GM12878 (cell line): Measurements from ENCODE around the gene BCAN.

Source experiments
- ATF7 ChIP-seq: fragments of 450-650 bp; IDR thresholded peaks from 2 replicates; pipeline ENCODE4 v1.6.1; 2016; ENCODE audit warnings: low read depth, mild to moderate bottlenecking
- CTCF ChIP-seq, 3 experiments: IDR thresholded peaks in 2 of 3; conservative IDR thresholded peaks in 1 of 3; 2 replicates each; pipeline ENCODE4 v1.5.1; 2011; ENCODE audit warnings: low read depth in 3 of 3, low read length in 3 of 3, mild to moderate bottlenecking in 3 of 3, control low read depth in 2 of 3, moderate library complexity in 2 of 3, inconsistent platforms in 1 of 3, mixed read lengths in 1 of 3; ENCODE audit not compliant: control insufficient read depth in 2 of 3, insufficient read depth in 1 of 3; ENCODE audit errors: extremely low read depth in 1 of 3
- EP300 ChIP-seq, 2 experiments: fragments of 150-350 bp in 1 of 2; IDR thresholded peaks; 2 replicates each; pipeline ENCODE4 v1.6.1; 2011 to 2012; ENCODE audit warnings: low read depth in 2 of 2, low read length in 2 of 2, borderline replicate concordance in 1 of 2, improper control_type of control experiment in 1 of 2, inconsistent platforms in 1 of 2; ENCODE audit not compliant: control insufficient read depth in 1 of 2
- FOXM1 ChIP-seq: IDR thresholded peaks from 2 replicates; pipeline ENCODE4 v1.6.1; 2012; ENCODE audit warnings: low read depth, mild to moderate bottlenecking, inconsistent platforms, low read length, moderate library complexity
- GABPA ChIP-seq: IDR thresholded peaks from 2 replicates; pipeline ENCODE4 v1.6.1; 2014; ENCODE audit warnings: antibody characterized with exemption, low read depth, mild to moderate bottlenecking, inconsistent platforms
- POLR2A ChIP-seq: IDR thresholded peaks from 2 replicates; pipeline ENCODE4 v1.6.1; 2011; ENCODE audit warnings: low read depth, mild to moderate bottlenecking, low read length
- REST ChIP-seq: IDR thresholded peaks from 2 replicates; pipeline ENCODE4 v1.6.1; 2012; ENCODE audit warnings: mild to moderate bottlenecking, low read depth, low read length
- RFX5 ChIP-seq: IDR thresholded peaks from 2 replicates; pipeline ENCODE4 v1.6.1; 2011; ENCODE audit warnings: low read depth, low read length, improper control_type of control experiment
- SIN3A ChIP-seq: IDR thresholded peaks from 2 replicates; pipeline ENCODE4 v1.6.1; 2012; ENCODE audit warnings: low read depth, low read length, improper control_type of control experiment
- TAF1 ChIP-seq: IDR thresholded peaks from 2 replicates; pipeline ENCODE4 v1.6.1; 2011; ENCODE audit warnings: mild to moderate bottlenecking, low read depth, low read length, borderline replicate concordance
- ZBED1 ChIP-seq: IDR thresholded peaks from 2 replicates; pipeline ENCODE4 v1.6.1; 2016; ENCODE audit warnings: borderline replicate concordance
- ZNF217 ChIP-seq: fragments of 450-650 bp; IDR thresholded peaks from 2 replicates; pipeline ENCODE4 v1.6.1; 2017; ENCODE audit warnings: antibody characterized with exemption, mild to moderate bottlenecking
- TF ChIP-seq, protein P1 (sequence below): IDR thresholded peaks from 2 replicates; pipeline ENCODE4 v1.6.1; 2011; ENCODE audit warnings: low read depth, mild to moderate bottlenecking, low read length, moderate library complexity, borderline replicate concordance; ENCODE audit errors: extremely low read depth
- TF ChIP-seq, protein P2 (sequence below): IDR thresholded peaks from 2 replicates; pipeline ENCODE4 v1.6.1; 2012; ENCODE audit warnings: low read depth, low read length, improper control_type of control experiment

DNA sequence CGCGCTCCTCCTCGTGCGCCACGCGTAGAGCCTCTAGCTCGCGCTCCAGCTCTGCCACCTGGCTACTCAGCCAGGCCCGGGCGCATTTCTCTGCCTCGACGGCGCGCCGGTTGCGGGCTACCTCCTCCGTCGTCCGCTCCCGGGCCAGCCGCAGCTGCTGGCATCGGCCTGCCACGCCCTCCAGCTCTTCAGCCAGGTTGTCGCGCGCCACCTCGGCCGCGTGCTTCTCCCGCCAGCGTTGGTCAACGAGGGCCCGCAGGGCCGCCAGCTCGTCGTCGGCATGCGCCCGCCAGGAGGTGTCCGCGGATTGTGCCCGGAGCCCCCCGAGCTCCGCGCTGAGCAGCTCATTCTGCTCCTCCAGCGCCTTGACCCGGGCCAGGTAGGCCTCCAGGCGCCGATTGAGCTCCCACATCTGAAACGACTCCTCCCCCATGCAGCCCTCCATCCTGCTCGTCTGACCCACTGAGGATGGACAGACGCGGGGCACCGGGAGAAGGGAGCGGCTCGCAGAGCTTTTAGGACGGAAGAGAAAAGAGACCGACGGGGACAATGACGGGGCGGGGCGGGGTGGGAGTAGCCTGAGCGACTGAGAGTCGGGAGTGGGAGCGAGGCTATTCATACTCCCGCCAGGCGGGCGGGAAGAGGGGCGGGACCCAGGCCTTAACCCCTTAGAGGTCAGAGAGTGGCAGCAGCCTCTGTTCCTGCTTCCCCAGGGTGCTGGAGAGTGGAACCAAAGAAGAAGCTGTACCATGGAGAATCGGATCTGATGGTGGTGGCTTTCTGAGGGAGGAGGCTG is 35.1 kb downstream of the BCAN start, which contains the start of gene NES:
- TF ChIP-seq FOXM1 (no peak), CTCF (IDR thresholded peaks at IDR 0.05 in 2 of 3, conservative IDR thresholded peaks at IDR 0.05 in 1 of 3; ENCODE audit: control insufficient read depth in 2 of 3, extremely low read depth in 1 of 3, insufficient read depth in 1 of 3, low read depth in 3 of 3, low read length in 3 of 3) (no peak), ATF7 (no peak), ZBED1 (no peak), ZNF217 (no peak), TAF1 (no peak), RFX5 (no peak), POLR2A (no peak), EP300 (IDR thresholded peaks at IDR 0.05; ENCODE audit: borderline replicate concordance in 1 of 2, control insufficient read depth in 1 of 2, low read depth in 2 of 2, low read length in 2 of 2) (no peak), REST (no peak), GABPA (no peak), SIN3A (no peak)
- TF ChIP-seq, protein P1, sequence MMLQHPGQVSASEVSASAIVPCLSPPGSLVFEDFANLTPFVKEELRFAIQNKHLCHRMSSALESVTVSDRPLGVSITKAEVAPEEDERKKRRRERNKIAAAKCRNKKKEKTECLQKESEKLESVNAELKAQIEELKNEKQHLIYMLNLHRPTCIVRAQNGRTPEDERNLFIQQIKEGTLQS = no peak
- TF ChIP-seq, protein P2, sequence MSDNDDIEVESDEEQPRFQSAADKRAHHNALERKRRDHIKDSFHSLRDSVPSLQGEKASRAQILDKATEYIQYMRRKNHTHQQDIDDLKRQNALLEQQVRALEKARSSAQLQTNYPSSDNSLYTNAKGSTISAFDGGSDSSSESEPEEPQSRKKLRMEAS = no peak
